ENCODE measurements around the gene DHX35. TPM values are rescaled to one million over a fixed set of nuclear protein-coding genes. Genes with fewer than 3 reads are reported as not detected.

Gene DHX35
- total RNA-seq, 1 donor from 2014 or later = 15.2 TPM

DNA sequence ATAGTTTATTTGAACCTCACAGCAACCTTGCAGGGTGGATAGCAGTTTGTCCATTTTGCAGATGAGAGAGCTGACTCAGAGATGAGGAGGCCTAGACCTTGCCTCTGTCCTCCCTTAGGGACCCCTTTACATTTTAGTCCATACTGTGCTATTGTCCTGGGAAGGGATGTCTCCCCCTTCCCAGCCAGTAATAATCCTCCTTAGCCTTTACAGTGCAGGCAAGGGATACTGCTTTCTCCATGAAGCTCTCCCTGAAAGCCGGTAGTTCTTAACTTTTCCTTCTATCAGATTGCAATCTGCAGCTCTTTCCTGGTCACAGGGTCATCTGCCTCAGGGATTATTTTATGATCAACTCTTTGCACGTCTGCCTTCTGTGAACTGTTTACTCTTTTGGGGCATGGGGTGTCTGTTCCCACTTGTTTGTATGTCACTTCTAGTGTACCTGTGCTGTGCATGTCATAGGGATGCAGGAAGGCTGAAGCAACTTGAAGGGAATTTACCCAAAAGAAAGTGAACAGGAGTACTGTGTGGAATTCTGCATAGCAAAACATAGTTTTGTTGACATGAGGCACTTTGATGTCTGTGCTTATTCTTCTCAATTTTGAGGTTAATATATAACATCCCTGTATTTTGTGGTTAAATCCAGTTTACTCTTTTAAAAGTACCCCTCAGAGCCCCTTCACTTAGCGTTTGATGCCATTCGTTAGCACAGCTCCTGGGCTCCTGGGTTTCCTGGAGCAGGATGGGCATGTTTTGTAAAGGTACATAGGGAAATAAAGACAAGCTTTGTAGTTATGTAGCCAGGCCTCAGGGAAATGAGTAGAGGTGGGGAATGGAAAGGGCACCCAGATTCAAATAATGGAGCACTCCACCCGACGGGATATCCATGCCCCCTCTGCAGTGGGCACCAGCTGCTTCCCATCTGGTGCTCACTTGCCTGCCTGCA lies 38.1 kb downstream of the DHX35 start:
- Mint-ChIP-seq H3K4me3 (no peak overlapping the region), H3K4me1 (peaks cover 2% of the 10 kb centered on the region), H3K36me3 (peaks cover 41% of the 10 kb centered on the region), H3K27me3 (ENCODE audit: low read depth) (no peaks in the 10 kb centered on the region), H3K9me3 (no peaks in the 10 kb centered on the region), H3K27ac (no peak overlapping the region)
- DNase-seq (ENCODE audit: low spot score in 2 of 2, unreplicated experiment in 2 of 2) = no peak
- TF ChIP-seq, protein P1, sequence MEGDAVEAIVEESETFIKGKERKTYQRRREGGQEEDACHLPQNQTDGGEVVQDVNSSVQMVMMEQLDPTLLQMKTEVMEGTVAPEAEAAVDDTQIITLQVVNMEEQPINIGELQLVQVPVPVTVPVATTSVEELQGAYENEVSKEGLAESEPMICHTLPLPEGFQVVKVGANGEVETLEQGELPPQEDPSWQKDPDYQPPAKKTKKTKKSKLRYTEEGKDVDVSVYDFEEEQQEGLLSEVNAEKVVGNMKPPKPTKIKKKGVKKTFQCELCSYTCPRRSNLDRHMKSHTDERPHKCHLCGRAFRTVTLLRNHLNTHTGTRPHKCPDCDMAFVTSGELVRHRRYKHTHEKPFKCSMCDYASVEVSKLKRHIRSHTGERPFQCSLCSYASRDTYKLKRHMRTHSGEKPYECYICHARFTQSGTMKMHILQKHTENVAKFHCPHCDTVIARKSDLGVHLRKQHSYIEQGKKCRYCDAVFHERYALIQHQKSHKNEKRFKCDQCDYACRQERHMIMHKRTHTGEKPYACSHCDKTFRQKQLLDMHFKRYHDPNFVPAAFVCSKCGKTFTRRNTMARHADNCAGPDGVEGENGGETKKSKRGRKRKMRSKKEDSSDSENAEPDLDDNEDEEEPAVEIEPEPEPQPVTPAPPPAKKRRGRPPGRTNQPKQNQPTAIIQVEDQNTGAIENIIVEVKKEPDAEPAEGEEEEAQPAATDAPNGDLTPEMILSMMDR (IDR thresholded peaks at IDR 0.05; ENCODE audit: unreplicated experiment) = no peak

DNA sequence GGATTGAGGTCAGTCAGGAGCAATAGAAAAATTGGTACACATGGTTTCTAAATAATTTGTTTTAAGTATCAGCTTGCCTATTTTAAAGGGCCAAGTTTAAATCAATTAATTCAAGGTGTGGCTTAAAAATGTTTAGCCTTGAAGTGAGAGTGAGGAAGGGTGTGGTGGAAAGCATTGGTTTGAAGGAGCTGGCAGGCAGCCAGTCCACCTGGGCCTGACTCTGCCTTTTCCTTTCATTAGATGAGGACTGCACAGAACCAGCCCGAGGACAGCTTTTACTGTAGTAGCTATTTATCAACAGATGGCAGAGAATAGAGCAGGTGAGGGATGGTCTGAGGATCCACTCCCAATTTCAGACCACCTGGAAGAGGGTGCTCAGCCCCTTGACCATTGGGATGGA lies 42.4 kb downstream of the DHX35 start:
- Mint-ChIP-seq H3K27me3 (ENCODE audit: low read depth) (no peaks in the 10 kb centered on the region), H3K9me3 (no peaks in the 10 kb centered on the region), H3K4me1 (peaks cover 2% of the 10 kb centered on the region), H3K36me3 (peaks cover 38% of the 10 kb centered on the region), H3K27ac (no peak overlapping the region), H3K4me3 (no peak overlapping the region)
- TF ChIP-seq, protein P1 (IDR thresholded peaks at IDR 0.05; ENCODE audit: unreplicated experiment) = no peak
- DNase-seq (ENCODE audit: low spot score in 2 of 2, unreplicated experiment in 2 of 2) = no peak

DNA sequence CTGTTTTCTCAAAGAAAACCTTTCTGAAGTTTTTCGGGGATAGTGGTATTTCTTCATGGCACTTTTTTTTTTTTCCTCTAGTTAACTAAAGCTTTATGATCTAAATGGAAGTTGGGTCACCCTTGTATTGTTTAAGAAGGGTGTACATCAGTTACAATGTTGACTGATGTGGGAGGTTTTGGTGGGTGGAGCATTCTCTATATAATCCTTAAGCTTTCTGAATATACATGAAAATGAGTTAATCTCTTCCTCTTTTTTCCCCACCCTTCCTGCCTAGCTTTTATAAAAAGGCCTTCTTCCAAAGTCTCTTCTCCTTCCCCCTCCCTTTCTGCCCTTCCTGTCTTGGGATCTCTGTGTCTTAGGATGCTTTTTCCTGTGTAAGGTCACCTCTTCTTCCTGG lies 47.2 kb downstream of the DHX35 start:
- Mint-ChIP-seq H3K27ac (no peak overlapping the region), H3K4me3 (no peak overlapping the region), H3K27me3 (ENCODE audit: low read depth) (no peaks in the 10 kb centered on the region), H3K4me1 (peaks cover 1% of the 10 kb centered on the region), H3K36me3 (peaks cover 51% of the 10 kb centered on the region), H3K9me3 (no peaks in the 10 kb centered on the region)
- TF ChIP-seq, protein P1 (IDR thresholded peaks at IDR 0.05; ENCODE audit: unreplicated experiment) = no peak
- DNase-seq (ENCODE audit: low spot score in 2 of 2, unreplicated experiment in 2 of 2) = no peak

DNA sequence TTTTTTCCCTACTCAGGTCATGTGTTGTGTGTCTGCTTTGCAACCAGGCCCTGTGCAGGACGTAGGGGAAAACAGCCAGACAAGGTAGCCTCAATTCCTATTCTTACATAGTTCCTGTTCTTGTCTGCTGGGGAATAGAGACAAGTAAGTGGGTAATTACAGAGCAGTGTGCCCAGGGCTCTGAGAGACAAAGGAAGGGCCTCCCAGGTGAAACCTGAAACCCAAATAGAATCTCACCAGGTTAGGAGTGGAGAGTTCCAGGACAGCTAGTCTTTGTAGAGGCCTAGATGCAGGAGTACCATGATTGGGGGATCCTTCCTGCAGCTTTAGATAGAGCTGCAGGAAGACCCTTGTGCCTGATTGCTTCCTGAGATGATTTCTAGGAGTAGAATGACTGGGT lies 48.4 kb downstream of the DHX35 start:
- TF ChIP-seq, protein P1 (IDR thresholded peaks at IDR 0.05; ENCODE audit: unreplicated experiment) = no peak
- Mint-ChIP-seq H3K9me3 (peaks cover under 1% of the 10 kb centered on the region), H3K4me3 (no peak overlapping the region), H3K4me1 (no peaks in the 10 kb centered on the region), H3K27me3 (ENCODE audit: low read depth) (no peaks in the 10 kb centered on the region), H3K36me3 (peaks cover 58% of the 10 kb centered on the region), H3K27ac (no peak overlapping the region)
- no peak for DNase-seq (ENCODE audit: low spot score in 2 of 2, unreplicated experiment in 2 of 2)

DNA sequence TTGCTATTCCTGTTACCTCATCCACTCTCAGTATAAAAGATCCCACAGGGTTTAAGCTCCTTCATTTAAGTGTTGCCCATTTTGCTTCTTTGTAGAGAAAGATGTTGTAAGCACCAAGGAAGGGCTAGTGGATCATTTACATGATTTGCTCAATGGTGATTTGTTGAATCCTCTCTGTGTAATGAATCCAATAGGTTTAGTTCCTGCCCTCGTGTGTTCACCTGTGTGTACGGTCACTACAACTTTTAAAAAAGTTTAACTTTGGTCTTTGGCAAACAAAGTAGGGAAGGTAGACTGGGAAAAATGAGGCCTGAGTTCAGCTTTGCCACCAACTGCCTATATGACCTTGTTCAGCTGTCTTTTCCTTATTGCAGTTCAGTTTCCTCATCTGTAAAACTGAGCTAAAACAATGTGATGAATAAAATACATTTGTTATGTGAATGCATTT lies 51.5 kb downstream of the DHX35 start:
- peaks cover 74% of the 10 kb centered on the region for H3K36me3 Mint-ChIP-seq
- no peaks in the 10 kb centered on the region for H3K27me3 Mint-ChIP-seq (ENCODE audit: low read depth)
- no peak overlapping the region for H3K27ac Mint-ChIP-seq
- DNase-seq (ENCODE audit: low spot score in 2 of 2, unreplicated experiment in 2 of 2) = no peak
- H3K4me3 Mint-ChIP-seq = no peak overlapping the region
- TF ChIP-seq, protein P1 (IDR thresholded peaks at IDR 0.05; ENCODE audit: unreplicated experiment) = no peak
- H3K9me3 Mint-ChIP-seq = peaks cover 16% of the 10 kb centered on the region
- no peaks in the 10 kb centered on the region for H3K4me1 Mint-ChIP-seq
